Thymus (tissue), 11 donors: Measurements from ENCODE around the gene HAGH. TPM values are rescaled to one million over a fixed set of nuclear protein-coding genes. Genes with fewer than 3 reads are reported as not detected.
"Not testable (repeated sequence)": the region's sequence is repeated elsewhere in the genome, so short reads cannot be mapped to it uniquely, and the experiment has no call there.

ENCODE experiments used
- DNase-seq, 9 donors: peaks; one replicate each; pipeline ENCODE4 v3.0.0-alpha.2; 2013; ENCODE audit warnings: low spot score in 9 of 9, low read depth in 6 of 9, missing footprints in 1 of 9
- H3K27ac ChIP-seq, 2 donors: one replicate each; pipeline ENCODE4 v1.5.1; 2013; ENCODE audit warnings: control low read depth in 1 of 2, low read depth in 1 of 2, low read length in 1 of 2, mild to moderate bottlenecking in 1 of 2, moderate library complexity in 1 of 2
- H3K27me3 ChIP-seq, 2 donors: one replicate each; pipeline ENCODE4 v1.5.1; 2013; ENCODE audit warnings: low read length in 1 of 2; ENCODE audit not compliant: control insufficient read depth in 2 of 2, insufficient read depth in 1 of 2
- H3K36me3 ChIP-seq, 2 donors: one replicate each; pipeline ENCODE4 v1.5.1; 2013; ENCODE audit warnings: low read length in 1 of 2, mild to moderate bottlenecking in 1 of 2, moderate library complexity in 1 of 2; ENCODE audit not compliant: control insufficient read depth in 2 of 2, insufficient read depth in 2 of 2
- H3K4me1 ChIP-seq, 2 donors: one replicate each; pipeline ENCODE4 v1.5.1; 2013; ENCODE audit warnings: low read length in 2 of 2; ENCODE audit not compliant: control insufficient read depth in 2 of 2, insufficient read depth in 2 of 2
- H3K4me3 ChIP-seq, 2 donors: one replicate each; pipeline ENCODE4 v1.5.1; 2013; ENCODE audit warnings: low read length in 2 of 2, control low read depth in 1 of 2, mild to moderate bottlenecking in 1 of 2
- H3K9me3 ChIP-seq, 2 donors: one replicate each; pipeline ENCODE4 v1.5.1; 2013; ENCODE audit warnings: low read length in 1 of 2, mild to moderate bottlenecking in 1 of 2; ENCODE audit not compliant: control insufficient read depth in 2 of 2, insufficient read depth in 1 of 2
- WGBS: extraction: QIAGEN DNeasy Blood & Tissue Kit; methylation state at CpG from one replicate; pipeline ENCODE4 v1.1.7; 2013; 5-methylcytosine and 5-hydroxymethylcytosine counted together
- polyA plus RNA-seq: library from polyadenylated mRNA; stranded (reverse); fragments of 200-250 nt; gene quantifications from one replicate; pipeline ENCODE4 v1.2.3, GENCODE V29; 2013
- total RNA-seq: library from RNA; stranded (reverse); fragments of 120-200 nt; gene quantifications from one replicate; pipeline ENCODE4 v1.2.4, GENCODE V29; 2013
- donor health status: healthy.

The HAGH gene
- total and polyA plus RNA-seq, 2 donors = 51.6 to 69.5 TPM

- Histone ChIP-seq H3K4me3 (no peak overlapping the region), H3K27ac (no peak overlapping the region), H3K36me3 (peaks cover 25 to 30% of the 10 kb centered on the region in 2 donors), H3K9me3 (peaks cover 0 to 7% of the 10 kb centered on the region in 2 donors), H3K27me3 (no peaks in the 10 kb centered on the region), H3K4me1 (no peaks in the 10 kb centered on the region)
- DNase-seq = no peak
- 82% methylated on average over 18 of the region's 18 CpGs for WGBS
Observed at GRCh38 chr16:1808691-1809090, 17.9 kb downstream of the HAGH start.

- 88% methylated on average over 10 of the region's 10 CpGs for WGBS
- peaks cover 22 to 28% of the 10 kb centered on the region in 2 donors for H3K36me3 ChIP-seq
Observed at GRCh38 chr16:1807626-1808025, 19.0 kb downstream of the HAGH start.

GRCh38 chr16:1800701-1801100, 25.9 kb downstream of the HAGH start:
- Histone ChIP-seq H3K36me3 (no peaks in the 10 kb centered on the region), H3K27me3 (no peaks in the 10 kb centered on the region), H3K9me3 (peaks cover 1 to 16% of the 10 kb centered on the region in 2 donors), H3K4me1 (no peaks in the 10 kb centered on the region), H3K4me3 (no peak overlapping the region), H3K27ac (no peak overlapping the region)
- DNase-seq = no peak
- whole genome bisulfite sequencing = 92% methylated on average over 10 of the region's 10 CpGs

More at GRCh38 chr16:1807626-1808025, 19.0 kb downstream of the HAGH start:
- DNase-seq = no peak
- H3K4me1 ChIP-seq = no peaks in the 10 kb centered on the region
- H3K27ac ChIP-seq = no peak overlapping the region
- H3K9me3 ChIP-seq = peaks cover 0 to 7% of the 10 kb centered on the region in 2 donors
- H3K4me3 ChIP-seq = no peak overlapping the region
- no peaks in the 10 kb centered on the region for H3K27me3 ChIP-seq

- not testable (repeated sequence) for H3K27ac ChIP-seq, H3K4me1 ChIP-seq, H3K36me3 ChIP-seq, H3K4me3 ChIP-seq, DNase-seq, H3K27me3 ChIP-seq
- H3K9me3 ChIP-seq = peaks cover 1 to 16% of the 10 kb centered on the region in 2 donors
- WGBS = 89% methylated on average over 5 of the region's 5 CpGs
Observed at GRCh38 chr16:1799263-1799662, 27.4 kb downstream of the HAGH start.

GRCh38 chr16:1794908-1795666, 31.5 kb downstream of the HAGH start:
- Histone ChIP-seq H3K9me3 (peaks cover 1 to 20% of the 10 kb centered on the region in 2 donors), H3K27me3 (no peaks in the 10 kb centered on the region), H3K4me1 (peaks cover 0 to 3% of the 10 kb centered on the region in 2 donors), H3K4me3 (no peak overlapping the region), H3K27ac (no peak overlapping the region), H3K36me3 (peaks cover 8 to 25% of the 10 kb centered on the region in 2 donors)
- 95% methylated on average over 32 of the region's 32 CpGs for WGBS
- no peak for DNase-seq

GRCh38 chr16:1794221-1794871, 32.3 kb downstream of the HAGH start:
- Histone ChIP-seq H3K4me3 (no peak overlapping the region), H3K27ac (no peak overlapping the region), H3K27me3 (no peaks in the 10 kb centered on the region), H3K9me3 (peaks cover 1 to 15% of the 10 kb centered on the region in 2 donors), H3K4me1 (peaks cover 0 to 3% of the 10 kb centered on the region in 2 donors), H3K36me3 (peaks cover 15 to 32% of the 10 kb centered on the region in 2 donors)
- no peak for DNase-seq
- 86% methylated on average over 18 of the region's 18 CpGs for WGBS

- 88% methylated on average over 28 of the region's 28 CpGs for WGBS
- Histone ChIP-seq H3K27ac (no peak within 1 kb of the TSS), H3K4me3 (no peak within 1 kb of the TSS)
Observed at GRCh38 chr16:1793578-1794220, 32.9 kb downstream of the HAGH start, which contains the start of gene IGFALS. IGFALS (minus strand) TSS chr16:1793705; CDS start chr16:1793652, 53 bp downstream.

GRCh38 chr16:1792836-1793577, 33.6 kb downstream of the HAGH start:
- 94% methylated on average over 33 of the region's 33 CpGs for whole genome bisulfite sequencing
- Histone ChIP-seq H3K27ac (no peak overlapping the region), H3K4me3 (no peak overlapping the region), H3K4me1 (peaks cover 0 to 3% of the 10 kb centered on the region in 2 donors), H3K27me3 (no peaks in the 10 kb centered on the region), H3K36me3 (peaks cover 28 to 45% of the 10 kb centered on the region in 2 donors), H3K9me3 (peaks cover 0 to 6% of the 10 kb centered on the region in 2 donors)
- no peak for DNase-seq

More at GRCh38 chr16:1793578-1794220, 32.9 kb downstream of the HAGH start, which contains the start of gene IGFALS:
- H3K9me3 ChIP-seq = peaks cover 1 to 13% of the 10 kb centered on the region in 2 donors
- H3K36me3 ChIP-seq = peaks cover 22 to 38% of the 10 kb centered on the region in 2 donors
- peaks cover 0 to 3% of the 10 kb centered on the region in 2 donors for H3K4me1 ChIP-seq
- DNase-seq = no peak
- H3K27me3 ChIP-seq = no peaks in the 10 kb centered on the region
